GM12892 (cell line): ENCODE results near the gene EXOC4.

Source experiments
- POLR2A ChIP-seq: IDR thresholded peaks from 2 replicates; pipeline ENCODE4 v1.6.1; 2011; ENCODE audit warnings: low read depth, low read length, control low read depth
- POLR2AphosphoS5 ChIP-seq: IDR thresholded peaks from 2 replicates; pipeline ENCODE4 v1.6.1; 2011; ENCODE audit warnings: low read depth, low read length, control low read depth
- TAF1 ChIP-seq: IDR thresholded peaks from 2 replicates; pipeline ENCODE4 v1.6.1; 2011; ENCODE audit warnings: low read depth, mild to moderate bottlenecking, control low read depth, low read length, borderline replicate concordance

DNA sequence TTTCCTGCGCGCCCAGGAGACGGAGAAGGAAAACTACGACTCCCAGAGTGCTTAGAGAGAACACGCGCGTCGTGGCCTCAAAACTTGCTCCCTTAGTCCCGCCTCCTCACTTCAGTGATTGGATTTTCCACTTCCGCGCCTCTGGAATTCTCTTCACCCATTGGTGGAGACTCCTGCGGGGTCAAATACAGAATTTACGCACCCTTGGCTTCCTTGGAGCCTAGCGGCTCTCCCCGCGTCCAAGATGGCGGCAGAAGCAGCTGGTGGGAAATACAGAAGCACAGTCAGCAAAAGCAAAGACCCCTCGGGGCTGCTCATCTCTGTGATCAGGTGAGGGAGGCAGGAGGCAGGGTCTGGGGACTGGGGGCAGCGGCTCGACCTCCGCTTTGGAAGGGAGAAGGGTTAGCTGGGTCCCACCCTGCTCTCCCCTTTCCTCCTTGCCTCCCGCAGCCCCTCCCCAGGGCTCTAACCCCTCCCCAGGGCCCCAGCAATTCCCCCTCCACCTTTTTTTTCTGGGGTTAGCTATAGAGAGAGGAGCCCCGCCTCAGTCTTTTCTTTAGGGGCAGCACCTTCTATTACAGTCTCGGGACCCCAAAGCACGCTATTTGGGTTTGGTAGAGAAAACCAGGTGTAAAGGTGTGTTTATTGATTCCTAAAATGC lies at the start of gene EXOC4:
- TF ChIP-seq POLR2AphosphoS5 (peak; percentile 75; the same call in 1 of the 2 replicates), POLR2A (peak; percentile 70), TAF1 (peak; percentile 76; the same call in 1 of the 2 replicates)
